GM13976 (cell line): Measurements from ENCODE around the gene ENPP6.
A peak's percentile ranks its signal among the peaks of the same experiment; 100 is the strongest.

ENCODE experiments used
- DNase-seq: peaks from one replicate; pipeline ENCODE4 v3.0.0; 2012; ENCODE audit warnings: low spot score
- CTCF ChIP-seq: IDR thresholded peaks from 2 replicates; pipeline ENCODE4 v1.5.1; 2012; ENCODE audit warnings: borderline replicate concordance, mild to moderate bottlenecking; ENCODE audit not compliant: insufficient read depth; ENCODE audit errors: extremely low read depth, missing control alignments, control extremely low read depth
- in situ Hi-C: fragments of 300-500 bp; cut with MboI; formaldehyde crosslinking; loops from one replicate; pipeline ENCODE4 v1.12.0; 2022; ENCODE audit warnings: low sequenced_read_pairs, mixed read lengths, inconsistent platforms; ENCODE audit not compliant: unreplicated experiment

ENPP6 gene

GRCh38 chr4:184046148-184046547 lies 171.5 kb downstream of the ENPP6 start:
- no peak for DNase-seq
- in situ Hi-C loops = no loop called here
- no peak for TF ChIP-seq CTCF

DNA sequence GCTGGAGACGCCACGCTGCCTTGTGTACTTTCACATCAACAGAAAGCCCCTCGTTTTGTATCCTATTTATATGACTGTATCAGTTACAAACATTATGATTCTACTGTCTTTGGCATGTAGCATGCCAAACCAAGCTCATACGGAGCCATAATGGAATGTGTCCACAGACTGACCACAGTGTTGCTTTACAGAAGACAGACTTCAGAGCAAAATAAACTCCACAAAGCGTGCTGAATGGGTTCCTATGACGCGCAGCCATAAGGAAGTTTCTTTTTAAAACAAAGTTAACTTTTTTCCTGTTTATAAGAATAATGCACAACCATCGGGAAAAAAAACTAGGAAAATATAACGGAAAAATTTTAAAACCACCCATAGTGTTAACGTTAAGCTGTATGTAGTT lies 176.5 kb downstream of the ENPP6 start:
- in situ Hi-C loops = no loop called here
- TF ChIP-seq CTCF = no peak
- no peak for DNase-seq

GRCh38 chr4:184039963-184040383 lies 177.7 kb downstream of the ENPP6 start:
- DNase-seq = peak; percentile 44
- in situ Hi-C loops = no loop called here

More at GRCh38 chr4:184039963-184040383, 177.7 kb downstream of the ENPP6 start:
- no peak for TF ChIP-seq CTCF
